Stimulated activated CD8-positive, alpha-beta memory T cell treated with anti-CD3 and anti-CD28 coated beads, Interleukin-15, amount 100 ng/mL, for 1 hour (primary cell): ENCODE data around the gene UBASH3B.

Experiments
- DNase-seq: peaks from one replicate; pipeline ENCODE4 v3.0.0-alpha.2; 2020; ENCODE audit warnings: low read depth

The UBASH3B gene

GRCh38 chr11:122676638-122677037 lies 21.1 kb downstream of the UBASH3B start:
- no peak for DNase-seq

GRCh38 chr11:122677256-122677655 lies 21.7 kb downstream of the UBASH3B start:
- no peak for DNase-seq

- DNase-seq, result no peak
Observed at GRCh38 chr11:122678406-122678805, 22.9 kb downstream of the UBASH3B start.

GRCh38 chr11:122679466-122679865 lies 23.9 kb downstream of the UBASH3B start:
- DNase-seq, result no peak

GRCh38 chr11:122681070-122681469 lies 25.5 kb downstream of the UBASH3B start:
- no peak for DNase-seq

- DNase-seq, result no peak
Observed at GRCh38 chr11:122681735-122682134, 26.2 kb downstream of the UBASH3B start.

- DNase-seq, result no peak
Observed at GRCh38 chr11:122682464-122682863, 26.9 kb downstream of the UBASH3B start.

GRCh38 chr11:122685041-122685440 lies 29.5 kb downstream of the UBASH3B start:
- DNase-seq, result no peak

- no peak for DNase-seq
Observed at GRCh38 chr11:122686111-122686510, 30.6 kb downstream of the UBASH3B start.

- DNase-seq, result no peak
Observed at GRCh38 chr11:122690384-122690783, 34.9 kb downstream of the UBASH3B start.

GRCh38 chr11:122690801-122691548 lies 35.5 kb downstream of the UBASH3B start:
- DNase-seq, result no peak

GRCh38 chr11:122691549-122692150 lies 36.1 kb downstream of the UBASH3B start:
- DNase-seq, result no peak

- DNase-seq, result no peak
Observed at GRCh38 chr11:122692444-122692843, 36.9 kb downstream of the UBASH3B start.

GRCh38 chr11:122695076-122695615 lies 39.6 kb downstream of the UBASH3B start:
- no peak for DNase-seq

- peak; percentile 39 for DNase-seq
Observed at GRCh38 chr11:122696662-122697061, 41.1 kb downstream of the UBASH3B start.

GRCh38 chr11:122697636-122698167 lies 42.2 kb downstream of the UBASH3B start:
- no peak for DNase-seq

- no peak for DNase-seq
Observed at GRCh38 chr11:122698392-122698791, 42.9 kb downstream of the UBASH3B start.

GRCh38 chr11:122700666-122701065 lies 45.1 kb downstream of the UBASH3B start:
- no peak for DNase-seq

GRCh38 chr11:122701143-122701542 lies 45.6 kb downstream of the UBASH3B start:
- DNase-seq, result no peak

GRCh38 chr11:122703541-122704272 lies 48.2 kb downstream of the UBASH3B start:
- no peak for DNase-seq

GRCh38 chr11:122705396-122705795 lies 49.9 kb downstream of the UBASH3B start:
- DNase-seq, result no peak

- no peak for DNase-seq
Observed at GRCh38 chr11:122706291-122707088, 51.0 kb downstream of the UBASH3B start.
